ENCODE measurements around the gene KLHL40. TPM values are rescaled to one million over a fixed set of nuclear protein-coding genes. Genes with fewer than 3 reads are reported as not detected.

The KLHL40 gene
- total RNA-seq: not detected

GRCh38 chr3:42685363-42685881, at the start of gene KLHL40:
TSS of gene KLHL40 (plus strand) at chr3:42685537. CDS start at chr3:42685619, 82 bp downstream.
- H3K27ac ChIP-seq: peak within 1 kb of the TSS; percentile 54 to 60
- H3K27me3 ChIP-seq (replicated peaks; ENCODE audit: insufficient read depth): no peaks in the 10 kb centered on the region
- no peak for ATAC-seq (ENCODE audit: insufficient number of reproducible peaks, low FRiP score, low read depth)
- DNase-seq (ENCODE audit: low spot score): no peak
- H3K4me1 ChIP-seq (ENCODE audit: control insufficient read depth in 1 of 2, low read depth in 2 of 2): peaks cover 17 to 33% of the 10 kb centered on the region in 2 donors
- TF ChIP-seq CTCF (IDR thresholded peaks at IDR 0.05): no peak
- H3K9me3 ChIP-seq: no peaks in the 10 kb centered on the region
- no peaks in the 10 kb centered on the region for H3K36me3 ChIP-seq
- H3K4me3 ChIP-seq: peak within 1 kb of the TSS; percentile 61

DNA sequence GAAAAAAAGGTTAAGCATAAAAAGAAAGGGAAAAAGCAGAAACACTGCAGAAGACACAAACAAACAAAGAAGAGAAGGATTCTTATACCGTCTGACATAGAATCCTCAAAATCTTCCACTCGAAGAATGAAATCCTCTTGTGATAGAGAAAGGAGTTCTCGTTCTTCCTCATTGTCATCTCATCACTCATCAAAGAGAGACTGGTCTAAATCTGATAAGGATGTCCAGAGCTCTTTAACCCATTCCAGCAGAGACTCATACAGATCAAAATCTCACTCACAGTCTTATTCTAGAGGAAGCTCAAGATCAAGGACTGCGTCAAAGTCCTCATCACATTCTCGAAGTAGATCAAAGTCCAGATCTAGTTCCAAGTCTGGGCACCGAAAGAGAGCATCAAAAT, 48.3 kb upstream of the KLHL40 start:
- no peak overlapping the region for H3K4me3 ChIP-seq
- H3K27me3 ChIP-seq (replicated peaks; ENCODE audit: insufficient read depth): no peaks in the 10 kb centered on the region
- no peak overlapping the region for H3K27ac ChIP-seq
- H3K9me3 ChIP-seq: no peaks in the 10 kb centered on the region
- DNase-seq (ENCODE audit: low spot score): no peak
- no peak for ATAC-seq (ENCODE audit: insufficient number of reproducible peaks, low FRiP score, low read depth)
- H3K4me1 ChIP-seq (ENCODE audit: control insufficient read depth in 1 of 2, low read depth in 2 of 2): peaks cover 0 to 21% of the 10 kb centered on the region in 2 donors
- H3K36me3 ChIP-seq: peaks cover 42% of the 10 kb centered on the region
- TF ChIP-seq CTCF (IDR thresholded peaks at IDR 0.05): no peak

GRCh38 chr3:42638339-42638842, 46.9 kb upstream of the KLHL40 start:
- ATAC-seq (ENCODE audit: insufficient number of reproducible peaks, low FRiP score, low read depth) (no peak), DNase-seq (ENCODE audit: low spot score) (no peak)
- Histone ChIP-seq H3K27ac (peak overlapping the region; percentile 10 to 15), H3K9me3 (no peaks in the 10 kb centered on the region), H3K27me3 (replicated peaks; ENCODE audit: insufficient read depth) (no peaks in the 10 kb centered on the region), H3K4me1 (ENCODE audit: control insufficient read depth in 1 of 2, low read depth in 2 of 2) (peaks cover 0 to 21% of the 10 kb centered on the region in 2 donors), H3K36me3 (peaks cover 52% of the 10 kb centered on the region), H3K4me3 (no peak overlapping the region)
- TF ChIP-seq CTCF (IDR thresholded peaks at IDR 0.05): no peak

- no peak for TF ChIP-seq CTCF (IDR thresholded peaks at IDR 0.05)
- H3K27me3 ChIP-seq (replicated peaks; ENCODE audit: insufficient read depth): no peaks in the 10 kb centered on the region
- H3K4me3 ChIP-seq: no peak overlapping the region
- no peaks in the 10 kb centered on the region for H3K9me3 ChIP-seq
- ATAC-seq (ENCODE audit: insufficient number of reproducible peaks, low FRiP score, low read depth): no peak
- H3K27ac ChIP-seq: peak overlapping the region in 1 of 2 donors; percentile 15
- no peak for DNase-seq (ENCODE audit: low spot score)
- H3K4me1 ChIP-seq (ENCODE audit: control insufficient read depth in 1 of 2, low read depth in 2 of 2): peaks cover 0 to 21% of the 10 kb centered on the region in 2 donors
- H3K36me3 ChIP-seq: peaks cover 52% of the 10 kb centered on the region
Measured at GRCh38 chr3:42639192-42639591, 46.1 kb upstream of the KLHL40 start.

DNA sequence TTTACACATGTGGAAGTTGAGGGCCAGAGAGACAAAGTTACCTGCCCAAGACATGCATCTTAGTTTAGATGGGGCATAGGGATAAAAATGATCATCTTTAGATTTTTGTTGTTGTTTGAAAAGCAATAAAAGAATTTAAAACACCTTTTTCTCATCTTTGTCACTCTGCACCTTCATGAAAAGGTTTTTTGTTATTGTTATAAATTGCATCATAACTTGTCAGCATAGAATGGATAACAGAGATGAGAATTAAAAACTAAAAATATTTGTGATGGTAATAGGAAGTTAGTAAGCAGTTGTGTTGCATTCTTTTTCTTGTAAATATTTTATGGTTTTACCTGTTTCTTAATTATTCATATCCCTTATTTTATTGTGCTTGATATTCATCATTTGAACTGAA, 45.2 kb upstream of the KLHL40 start:
- no peak for ATAC-seq (ENCODE audit: insufficient number of reproducible peaks, low FRiP score, low read depth)
- TF ChIP-seq CTCF (IDR thresholded peaks at IDR 0.05): no peak
- peaks cover 58% of the 10 kb centered on the region for H3K36me3 ChIP-seq

More for the DNA sequence above, 45.2 kb upstream of the KLHL40 start:
- DNase-seq (ENCODE audit: low spot score): no peak
- no peaks in the 10 kb centered on the region for H3K27me3 ChIP-seq (replicated peaks; ENCODE audit: insufficient read depth)
- H3K9me3 ChIP-seq: no peaks in the 10 kb centered on the region
- peaks cover 0 to 21% of the 10 kb centered on the region in 2 donors for H3K4me1 ChIP-seq (ENCODE audit: control insufficient read depth in 1 of 2, low read depth in 2 of 2)
- H3K4me3 ChIP-seq: no peak overlapping the region
- no peak overlapping the region for H3K27ac ChIP-seq
